IMR-90 (cell line): ENCODE results near the gene ATP6V0C.

Source experiments
- CHD1 ChIP-seq: IDR thresholded peaks from 2 replicates; pipeline ENCODE4 v1.6.1; 2012; ENCODE audit warnings: low read depth, low read length, improper control_type of control experiment
- MAZ ChIP-seq: IDR thresholded peaks from 2 replicates; pipeline ENCODE4 v1.6.1; 2012; ENCODE audit warnings: low read depth, mild to moderate bottlenecking, low read length, improper control_type of control experiment, moderate library complexity, borderline replicate concordance
- TF ChIP-seq, protein P1 (sequence below): conservative IDR thresholded peaks from 2 replicates; pipeline ENCODE4 v1.5.1; 2012; ENCODE audit warnings: mild to moderate bottlenecking, low read depth, low read length, improper control_type of control experiment
- TF ChIP-seq, protein P2 (sequence below): fragments of 150-350 bp; IDR thresholded peaks from 2 replicates; pipeline ENCODE4 v1.6.1; 2017; ENCODE audit warnings: mild to moderate bottlenecking, antibody characterized with exemption, low read length, low read depth
- TF ChIP-seq, protein P3 (sequence below): fragments of 150-350 bp; IDR thresholded peaks from 2 replicates; pipeline ENCODE4 v1.6.1; 2016; ENCODE audit warnings: low read depth, mild to moderate bottlenecking, low read length, moderate library complexity, borderline replicate concordance

DNA sequence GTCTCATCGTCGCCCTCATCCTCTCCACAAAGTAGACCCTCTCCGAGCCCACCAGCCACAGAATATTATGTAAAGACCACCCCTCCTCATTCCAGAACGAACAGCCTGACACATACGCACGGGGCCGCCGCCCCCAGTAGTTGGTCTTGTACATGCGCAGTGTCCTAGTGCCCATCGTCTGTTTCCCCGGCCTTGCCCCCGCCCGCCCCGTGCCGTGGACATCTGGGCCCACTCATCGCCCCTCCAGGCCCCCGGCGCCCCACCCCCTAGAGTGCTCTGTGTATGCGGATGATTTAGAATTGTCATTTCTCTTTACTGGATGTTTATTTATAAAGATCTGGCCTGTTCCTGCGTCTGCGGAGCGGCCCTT lies 5.9 kb downstream of the ATP6V0C start:
- no peak for TF ChIP-seq MAZ
- TF ChIP-seq, protein P1, sequence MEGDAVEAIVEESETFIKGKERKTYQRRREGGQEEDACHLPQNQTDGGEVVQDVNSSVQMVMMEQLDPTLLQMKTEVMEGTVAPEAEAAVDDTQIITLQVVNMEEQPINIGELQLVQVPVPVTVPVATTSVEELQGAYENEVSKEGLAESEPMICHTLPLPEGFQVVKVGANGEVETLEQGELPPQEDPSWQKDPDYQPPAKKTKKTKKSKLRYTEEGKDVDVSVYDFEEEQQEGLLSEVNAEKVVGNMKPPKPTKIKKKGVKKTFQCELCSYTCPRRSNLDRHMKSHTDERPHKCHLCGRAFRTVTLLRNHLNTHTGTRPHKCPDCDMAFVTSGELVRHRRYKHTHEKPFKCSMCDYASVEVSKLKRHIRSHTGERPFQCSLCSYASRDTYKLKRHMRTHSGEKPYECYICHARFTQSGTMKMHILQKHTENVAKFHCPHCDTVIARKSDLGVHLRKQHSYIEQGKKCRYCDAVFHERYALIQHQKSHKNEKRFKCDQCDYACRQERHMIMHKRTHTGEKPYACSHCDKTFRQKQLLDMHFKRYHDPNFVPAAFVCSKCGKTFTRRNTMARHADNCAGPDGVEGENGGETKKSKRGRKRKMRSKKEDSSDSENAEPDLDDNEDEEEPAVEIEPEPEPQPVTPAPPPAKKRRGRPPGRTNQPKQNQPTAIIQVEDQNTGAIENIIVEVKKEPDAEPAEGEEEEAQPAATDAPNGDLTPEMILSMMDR, result no peak
- TF ChIP-seq, protein P2, sequence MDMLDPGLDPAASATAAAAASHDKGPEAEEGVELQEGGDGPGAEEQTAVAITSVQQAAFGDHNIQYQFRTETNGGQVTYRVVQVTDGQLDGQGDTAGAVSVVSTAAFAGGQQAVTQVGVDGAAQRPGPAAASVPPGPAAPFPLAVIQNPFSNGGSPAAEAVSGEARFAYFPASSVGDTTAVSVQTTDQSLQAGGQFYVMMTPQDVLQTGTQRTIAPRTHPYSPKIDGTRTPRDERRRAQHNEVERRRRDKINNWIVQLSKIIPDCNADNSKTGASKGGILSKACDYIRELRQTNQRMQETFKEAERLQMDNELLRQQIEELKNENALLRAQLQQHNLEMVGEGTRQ, result no peak
- TF ChIP-seq, protein P3, sequence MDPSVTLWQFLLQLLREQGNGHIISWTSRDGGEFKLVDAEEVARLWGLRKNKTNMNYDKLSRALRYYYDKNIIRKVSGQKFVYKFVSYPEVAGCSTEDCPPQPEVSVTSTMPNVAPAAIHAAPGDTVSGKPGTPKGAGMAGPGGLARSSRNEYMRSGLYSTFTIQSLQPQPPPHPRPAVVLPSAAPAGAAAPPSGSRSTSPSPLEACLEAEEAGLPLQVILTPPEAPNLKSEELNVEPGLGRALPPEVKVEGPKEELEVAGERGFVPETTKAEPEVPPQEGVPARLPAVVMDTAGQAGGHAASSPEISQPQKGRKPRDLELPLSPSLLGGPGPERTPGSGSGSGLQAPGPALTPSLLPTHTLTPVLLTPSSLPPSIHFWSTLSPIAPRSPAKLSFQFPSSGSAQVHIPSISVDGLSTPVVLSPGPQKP, result no peak
- TF ChIP-seq CHD1, result no peak
